ENCODE data around the gene TRIOBP. TPM values are rescaled to one million over a fixed set of nuclear protein-coding genes. Genes with fewer than 3 reads are reported as not detected.

Gene TRIOBP
- total RNA-seq, 6 experiments from 2014 or later: 74.3 to 92.5 (median 91.6) TPM

- DNase-seq: no peak
- no peak for TF ChIP-seq CTCF (IDR thresholded peaks at IDR 0.05)
- H3K9me3 Mint-ChIP-seq: no peaks in the 10 kb centered on the region
- H3K4me1 Mint-ChIP-seq (ENCODE audit: low read depth): peaks cover 40% of the 10 kb centered on the region
- H3K27ac Mint-ChIP-seq: peak overlapping the region; percentile 97
- H3K36me3 Mint-ChIP-seq (ENCODE audit: low read depth): no peaks in the 10 kb centered on the region
- no peaks in the 10 kb centered on the region; the same call in 1 of the 2 replicates for H3K27me3 Mint-ChIP-seq (ENCODE audit: insufficient read depth)
- peak overlapping the region; percentile 90 for H3K4me3 Mint-ChIP-seq
Measured at GRCh38 chr22:37659066-37659896, 37.6 kb upstream of the TRIOBP start.

- Mint-ChIP-seq H3K4me1 (ENCODE audit: low read depth) (peaks cover 40% of the 10 kb centered on the region), H3K4me3 (peak overlapping the region; percentile 90), H3K9me3 (no peaks in the 10 kb centered on the region), H3K27ac (peak overlapping the region; percentile 97), H3K27me3 (ENCODE audit: insufficient read depth) (no peaks in the 10 kb centered on the region; the same call in 1 of the 2 replicates), H3K36me3 (ENCODE audit: low read depth) (no peaks in the 10 kb centered on the region)
- no peak for DNase-seq
- no peak for TF ChIP-seq CTCF (IDR thresholded peaks at IDR 0.05)
Measured at GRCh38 chr22:37659897-37660708, 36.7 kb upstream of the TRIOBP start.

- H3K27me3 Mint-ChIP-seq (ENCODE audit: insufficient read depth): no peaks in the 10 kb centered on the region; the same call in 1 of the 2 replicates
- TF ChIP-seq CTCF (IDR thresholded peaks at IDR 0.05): no peak
- DNase-seq: no peak
- peak overlapping the region; percentile 90; the same call in 1 of the 2 replicates for H3K4me3 Mint-ChIP-seq
- no peaks in the 10 kb centered on the region for H3K9me3 Mint-ChIP-seq
- H3K27ac Mint-ChIP-seq: peak overlapping the region; percentile 97
- H3K4me1 Mint-ChIP-seq (ENCODE audit: low read depth): peaks cover 40% of the 10 kb centered on the region
- no peaks in the 10 kb centered on the region for H3K36me3 Mint-ChIP-seq (ENCODE audit: low read depth)
Measured at GRCh38 chr22:37660709-37661045, 36.2 kb upstream of the TRIOBP start.

- H3K27ac Mint-ChIP-seq: peak overlapping the region; percentile 97
- peak; percentile 53 for TF ChIP-seq CTCF (IDR thresholded peaks at IDR 0.05)
- peak; percentile 75 for DNase-seq
- H3K9me3 Mint-ChIP-seq: no peaks in the 10 kb centered on the region
- peaks cover 40% of the 10 kb centered on the region for H3K4me1 Mint-ChIP-seq (ENCODE audit: low read depth)
- peak overlapping the region; percentile 55 for H3K4me3 Mint-ChIP-seq
- H3K36me3 Mint-ChIP-seq (ENCODE audit: low read depth): peaks cover 3% of the 10 kb centered on the region; the same call in 1 of the 2 replicates
- no peaks in the 10 kb centered on the region; the same call in 1 of the 2 replicates for H3K27me3 Mint-ChIP-seq (ENCODE audit: insufficient read depth)
Measured at GRCh38 chr22:37661160-37661924, 35.5 kb upstream of the TRIOBP start.

GRCh38 chr22:37662039-37662438, 34.8 kb upstream of the TRIOBP start:
- Mint-ChIP-seq H3K27ac (peak overlapping the region; percentile 97), H3K27me3 (ENCODE audit: insufficient read depth) (peaks cover under 1% of the 10 kb centered on the region), H3K36me3 (ENCODE audit: low read depth) (peaks cover 10% of the 10 kb centered on the region; the same call in 1 of the 2 replicates), H3K9me3 (no peaks in the 10 kb centered on the region), H3K4me3 (peak overlapping the region; percentile 54), H3K4me1 (ENCODE audit: low read depth) (peaks cover 40% of the 10 kb centered on the region)
- TF ChIP-seq CTCF (IDR thresholded peaks at IDR 0.05): no peak
- no peak for DNase-seq
